ENCODE results near the gene PACSIN1.
A peak's percentile ranks its signal among the peaks of the same experiment; 100 is the strongest.

PACSIN1 gene

GRCh38 chr6:34425498-34426410 lies 40.1 kb upstream of the PACSIN1 start, which contains the start of gene RPS10:
RPS10 (minus strand) TSS chr6:34426069; CDS start chr6:34425221, 848 bp downstream.
- Histone ChIP-seq H3K9ac (ENCODE audit: low read length) (peak within 1 kb of the TSS; percentile 98), H3K79me2 (ENCODE audit: low read length) (peaks cover 47% of the 10 kb centered on the region), H4K20me1 (ENCODE audit: insufficient read depth, low read length) (peaks cover 3% of the 10 kb centered on the region; the same call in 1 of the 2 replicates), H3K36me3 (replicated peaks; ENCODE audit: insufficient read depth, low read length) (peaks cover 10% of the 10 kb centered on the region; the same call in 1 of the 2 replicates), H3K27me3 (replicated peaks; ENCODE audit: insufficient read depth, low read length) (no peaks in the 10 kb centered on the region), H3K4me2 (ENCODE audit: low read depth, low read length) (peak within 1 kb of the TSS; percentile 82), H3K27ac (ENCODE audit: low read length) (peak within 1 kb of the TSS; percentile 38; the same call in 1 of the 2 replicates), H3K4me1 (ENCODE audit: low read length) (peaks cover 10% of the 10 kb centered on the region), H3K4me3 (ENCODE audit: low read length) (peak within 1 kb of the TSS; percentile 94), H2AFZ (ENCODE audit: low read length) (peak within 1 kb of the TSS; percentile 57), H3K9me3 (replicated peaks; ENCODE audit: insufficient read depth, low read length) (no peaks in the 10 kb centered on the region), H3F3A (ENCODE audit: insufficient read depth, low read length) (no peaks in the 10 kb centered on the region), H3K9me2 (replicated peaks; ENCODE audit: insufficient read depth, low read length) (no peaks in the 10 kb centered on the region)
- peak; percentile 90 for DNase-seq
- TF ChIP-seq CTCF (IDR thresholded peaks at IDR 0.05; ENCODE audit: low read length) (no peak), EZH2 (optimal IDR thresholded peaks at IDR 0.05; ENCODE audit: low read depth, low read length) (no peak), EZH2phosphoT487 (IDR thresholded peaks at IDR 0.05; ENCODE audit: low read length) (no peak)

- no peaks in the 10 kb centered on the region for H3K27me3 ChIP-seq (replicated peaks; ENCODE audit: insufficient read depth, low read length)
- H3K36me3 ChIP-seq (replicated peaks; ENCODE audit: insufficient read depth, low read length), result no peaks in the 10 kb centered on the region
- H3K9me3 ChIP-seq (replicated peaks; ENCODE audit: insufficient read depth, low read length), result no peaks in the 10 kb centered on the region
- no peaks in the 10 kb centered on the region for H4K20me1 ChIP-seq (ENCODE audit: insufficient read depth, low read length)
- DNase-seq, result no peak
- no peak overlapping the region for H3K4me2 ChIP-seq (ENCODE audit: low read depth, low read length)
- TF ChIP-seq EZH2phosphoT487 (IDR thresholded peaks at IDR 0.05; ENCODE audit: low read length), result no peak
- no peak for TF ChIP-seq EZH2 (optimal IDR thresholded peaks at IDR 0.05; ENCODE audit: low read depth, low read length)
- no peak for TF ChIP-seq CTCF (IDR thresholded peaks at IDR 0.05; ENCODE audit: low read length)
- no peak overlapping the region for H3K9ac ChIP-seq (ENCODE audit: low read length)
- no peak overlapping the region for H2AFZ ChIP-seq (ENCODE audit: low read length)
- no peaks in the 10 kb centered on the region for H3K4me1 ChIP-seq (ENCODE audit: low read length)
- no peaks in the 10 kb centered on the region for H3K9me2 ChIP-seq (replicated peaks; ENCODE audit: insufficient read depth, low read length)
- no peak overlapping the region for H3K4me3 ChIP-seq (ENCODE audit: low read length)
- H3K79me2 ChIP-seq (ENCODE audit: low read length), result no peaks in the 10 kb centered on the region
- H3F3A ChIP-seq (ENCODE audit: insufficient read depth, low read length), result no peaks in the 10 kb centered on the region
- H3K27ac ChIP-seq (ENCODE audit: low read length), result no peak overlapping the region
Measured at GRCh38 chr6:34435916-34436315, 30.0 kb upstream of the PACSIN1 start.

GRCh38 chr6:34436803-34437643 lies 28.9 kb upstream of the PACSIN1 start:
- H3F3A ChIP-seq (ENCODE audit: insufficient read depth, low read length), result no peaks in the 10 kb centered on the region
- no peaks in the 10 kb centered on the region for H3K36me3 ChIP-seq (replicated peaks; ENCODE audit: insufficient read depth, low read length)
- H2AFZ ChIP-seq (ENCODE audit: low read length), result no peak overlapping the region
- no peak for TF ChIP-seq EZH2phosphoT487 (IDR thresholded peaks at IDR 0.05; ENCODE audit: low read length)
- no peak for TF ChIP-seq EZH2 (optimal IDR thresholded peaks at IDR 0.05; ENCODE audit: low read depth, low read length)
- TF ChIP-seq CTCF (IDR thresholded peaks at IDR 0.05; ENCODE audit: low read length), result no peak
- H3K27ac ChIP-seq (ENCODE audit: low read length), result no peak overlapping the region
- no peak overlapping the region for H3K9ac ChIP-seq (ENCODE audit: low read length)
- H3K4me3 ChIP-seq (ENCODE audit: low read length), result no peak overlapping the region
- H3K4me2 ChIP-seq (ENCODE audit: low read depth, low read length), result no peak overlapping the region
- H4K20me1 ChIP-seq (ENCODE audit: insufficient read depth, low read length), result no peaks in the 10 kb centered on the region
- no peak for DNase-seq
- no peaks in the 10 kb centered on the region for H3K4me1 ChIP-seq (ENCODE audit: low read length)
- H3K9me2 ChIP-seq (replicated peaks; ENCODE audit: insufficient read depth, low read length), result no peaks in the 10 kb centered on the region
- no peaks in the 10 kb centered on the region for H3K9me3 ChIP-seq (replicated peaks; ENCODE audit: insufficient read depth, low read length)
- no peaks in the 10 kb centered on the region for H3K27me3 ChIP-seq (replicated peaks; ENCODE audit: insufficient read depth, low read length)
- H3K79me2 ChIP-seq (ENCODE audit: low read length), result no peaks in the 10 kb centered on the region
